GM12878 (cell line): ENCODE results near the gene PFKM. TPM values are rescaled to one million over a fixed set of nuclear protein-coding genes. Genes with fewer than 3 reads are reported as not detected.

ENCODE experiments used
- ATAC-seq: fragments of 200-7000 bp; cut with Tn5 transposase; 3 replicates; pipeline ENCODE4 v1.9.1; 2020; ENCODE audit warnings: mild to moderate bottlenecking, moderate library complexity
- BruUV-seq: library from RNA; stranded (reverse); fragments of 400-500 nt; replicated peaks from 2 replicates; lab custom pipeline; 2021; lab: Mats Ljungman, UMichigan
- CTCF ChIA-PET: fragments of 300-600 bp; sonication (Branson Sonifier 250); formaldehyde crosslinking; extraction: SDS; loops from one replicate; lab custom pipeline; 2021; ENCODE audit warnings: inconsistent platforms; lab: Yijun Ruan, JAX
- POLR2A ChIA-PET: fragments of 350-600 bp; formaldehyde crosslinking; extraction: SDS; loops from one replicate; lab custom pipeline; 2021; ENCODE audit warnings: inconsistent platforms; lab: Charles Lee
- RAD21 ChIA-PET: fragments of 300-600 bp; sonication (Branson Sonifier 250); formaldehyde crosslinking; loops from one replicate; lab custom pipeline; 2023; ENCODE audit warnings: antibody characterized with exemption; ENCODE audit not compliant: unreplicated experiment; lab: Charles Lee
- SMC1A ChIA-PET: fragments of 300-600 bp; sonication (Branson Sonifier 250); formaldehyde crosslinking; loops from one replicate; lab custom pipeline; 2023; ENCODE audit not compliant: unreplicated experiment, uncharacterized antibody; lab: Charles Lee
- DNase-seq: peaks from one replicate; pipeline ENCODE4 v3.0.0-alpha.2; 2011; ENCODE audit warnings: low read depth, low spot score
- FAIRE-seq: peaks from 3 replicates; lab custom pipeline; 2011; peaks lifted over from hg19 to GRCh38; lab: Jason Lieb, UNC
- H2AFZ ChIP-seq: 2 replicates; pipeline ENCODE4 v1.6.0; 2011; ENCODE audit warnings: low read depth, low read length, control low read depth; ENCODE audit not compliant: control insufficient read depth
- H3K27ac ChIP-seq: 2 replicates; pipeline ENCODE4 v1.5.1; 2011; ENCODE audit warnings: control low read depth; ENCODE audit not compliant: control insufficient read depth, insufficient read depth
- H3K27me3 ChIP-seq, 2 experiments: replicated peaks in 1 of 2; 2 replicates each; pipeline versions ENCODE4 v1.6.0 to v1.6.1; 2011; ENCODE audit warnings: low read length in 1 of 2; ENCODE audit not compliant: control insufficient read depth in 2 of 2, insufficient read depth in 2 of 2
- H3K36me3 ChIP-seq, 2 experiments: 2 replicates each; pipeline ENCODE4 v1.5.1; 2011; ENCODE audit warnings: low read length in 1 of 2; ENCODE audit not compliant: control insufficient read depth in 2 of 2, insufficient read depth in 2 of 2
- H3K4me1 ChIP-seq: 2 replicates; pipeline ENCODE4 v1.6.1; 2011; ENCODE audit warnings: mild to moderate bottlenecking, low read length, moderate library complexity, mixed read lengths; ENCODE audit not compliant: control insufficient read depth, insufficient read depth
- H3K4me2 ChIP-seq: 2 replicates; pipeline ENCODE4 v1.6.0; 2011; ENCODE audit warnings: control low read depth; ENCODE audit not compliant: control insufficient read depth, insufficient read depth
- H3K4me3 ChIP-seq: fragments of 200-600 bp; sonication (generic); 2 replicates; pipeline ENCODE4 v1.5.1; 2016
- H3K79me2 ChIP-seq: 2 replicates; pipeline ENCODE4 v1.6.0; 2011; ENCODE audit warnings: low read length; ENCODE audit not compliant: control insufficient read depth, insufficient read depth
- H3K9ac ChIP-seq: 2 replicates; pipeline ENCODE4 v1.8.0; 2011; ENCODE audit warnings: low read length, control low read depth, mixed read lengths; ENCODE audit not compliant: control insufficient read depth, insufficient read depth
- H3K9me3 ChIP-seq: replicated peaks from 3 replicates; pipeline ENCODE4 v1.5.1; 2011; ENCODE audit warnings: mild to moderate bottlenecking, low read length; ENCODE audit not compliant: control insufficient read depth, insufficient read depth
- H4K20me1 ChIP-seq: 2 replicates; pipeline ENCODE4 v1.6.0; 2011; ENCODE audit not compliant: control insufficient read depth, insufficient read depth
- CREB1 ChIP-seq: IDR thresholded peaks from 2 replicates; pipeline ENCODE4 v1.6.1; 2012; ENCODE audit warnings: low read depth, mild to moderate bottlenecking, inconsistent platforms
- FOXM1 ChIP-seq: IDR thresholded peaks from 2 replicates; pipeline ENCODE4 v1.6.1; 2012; ENCODE audit warnings: low read depth, mild to moderate bottlenecking, inconsistent platforms, low read length, moderate library complexity
- IKZF1 ChIP-seq: fragments of 450-650 bp; conservative IDR thresholded peaks from 2 replicates; pipeline ENCODE4 v1.6.1; 2017; ENCODE audit warnings: antibody characterized with exemption, mild to moderate bottlenecking
- POLR2AphosphoS2 ChIP-seq: IDR thresholded peaks from 2 replicates; pipeline ENCODE4 v1.6.1; 2011; ENCODE audit warnings: low read depth, mild to moderate bottlenecking, low read length, improper control_type of control experiment, moderate library complexity
- POLR2AphosphoS5 ChIP-seq: IDR thresholded peaks from 2 replicates; pipeline ENCODE4 v1.6.1; 2011; ENCODE audit warnings: mild to moderate bottlenecking, low read length, inconsistent platforms
- POU2F2 ChIP-seq: IDR thresholded peaks from 3 replicates; pipeline ENCODE4 v1.6.1; 2011; ENCODE audit warnings: low read depth, mild to moderate bottlenecking, low read length, borderline replicate concordance
- RAD51 ChIP-seq: fragments of 450-650 bp; IDR thresholded peaks from 2 replicates; pipeline ENCODE4 v1.6.1; 2016; ENCODE audit warnings: moderate library complexity, mild to moderate bottlenecking, inconsistent platforms
- SPI1 ChIP-seq: IDR thresholded peaks from 2 replicates; pipeline ENCODE4 v1.6.1; 2011; ENCODE audit warnings: low read depth, mild to moderate bottlenecking, low read length, moderate library complexity, borderline replicate concordance; ENCODE audit not compliant: insufficient read depth
- SREBF2 ChIP-seq: IDR thresholded peaks from 2 replicates; pipeline ENCODE4 v1.6.1; 2012; ENCODE audit warnings: mild to moderate bottlenecking, low read length
- WRNIP1 ChIP-seq: IDR thresholded peaks from 2 replicates; pipeline ENCODE4 v1.6.1; 2011; ENCODE audit warnings: low read depth, low read length, improper control_type of control experiment, borderline replicate concordance
- YY1 ChIP-seq: IDR thresholded peaks from 2 replicates; pipeline ENCODE4 v1.6.1; 2011; ENCODE audit warnings: low read depth, mild to moderate bottlenecking, low read length
- ZNF274 ChIP-seq: IDR thresholded peaks from one replicate; pipeline ENCODE4 v1.8.0; 2011; ENCODE audit not compliant: insufficient read length, insufficient read depth
- WGBS: methylation state at CpG from one replicate; pipeline ENCODE4 v1.1.6; 2016; ENCODE audit warnings: low lambda C conversion rate; ENCODE audit not compliant: insufficient replicate concordance, insufficient coverage; ENCODE audit errors: missing lambda C conversion rate; 5-methylcytosine and 5-hydroxymethylcytosine counted together
- in situ Hi-C: fragments of 300-500 bp; cut with MboI; formaldehyde crosslinking; loops from 9 replicates; pipeline ENCODE4 v1.14.3; 2018; ENCODE audit warnings: mixed read lengths
- intact Hi-C: fragments of 100-400 bp; cut with micrococcal nuclease; formaldehyde crosslinking; loops from one replicate; pipeline ENCODE4 v1.14.2; 2022; ENCODE audit not compliant: unreplicated experiment
- polyA plus RNA-seq, 11 experiments: library from polyadenylated mRNA; depleted of rRNA in 4 of 11; unstranded in 6 of 11; stranded (reverse) in 5 of 11; fragments of >200 nt; fragmentation: Nextera tagmentation in 4 of 11; fragmentation: Illumina TruSeq in 1 of 11; extraction: Ambion mirVana in 4 of 11; extraction: Trizol in 1 of 11; gene quantifications; 1 replicate in 1 of 11; 2 replicates in 10 of 11; pipeline versions ENCODE4 v1.2.1 to v1.2.3, GENCODE V29; 2011 to 2016; ENCODE audit warnings: inconsistent platforms in 2 of 11, missing spikeins in 2 of 11, low read depth in 1 of 11
- total RNA-seq, 4 experiments: library from RNA; depleted of rRNA in 3 of 4; stranded (reverse); fragments of >200 nt in 3 of 4; fragmentation: Illumina TruSeq in 1 of 4; extraction: Trizol in 1 of 4; gene quantifications; 2 replicates each; pipeline versions ENCODE4 v1.2.1 to v1.2.3, GENCODE V29; 2013 to 2021
- TF ChIP-seq, protein P1 (sequence below): IDR thresholded peaks from 2 replicates; pipeline ENCODE4 v1.6.1; 2012; ENCODE audit warnings: low read depth, low read length, improper control_type of control experiment
- TF ChIP-seq, protein P2 (sequence below): fragments of 450-650 bp; IDR thresholded peaks from 2 replicates; pipeline ENCODE4 v1.6.1; 2016; ENCODE audit warnings: mild to moderate bottlenecking
- TF ChIP-seq, protein P3 (sequence below): fragments of 450-650 bp; formaldehyde crosslinking; IDR thresholded peaks from 2 replicates; pipeline ENCODE4 v1.5.0; 2022; ENCODE audit warnings: mild to moderate bottlenecking, missing genetic modification characterization
- TF ChIP-seq, protein P4 (sequence below): fragments of 450-650 bp; IDR thresholded peaks from 2 replicates; pipeline ENCODE4 v1.6.1; 2014; ENCODE audit warnings: mild to moderate bottlenecking

PFKM gene
- total and polyA plus RNA-seq, 10 of the 15 experiments (the other 5 are each of a cell fraction or from before 2014, with no cell fraction given): 27.6 to 80.0 (median 55.8) TPM

DNA sequence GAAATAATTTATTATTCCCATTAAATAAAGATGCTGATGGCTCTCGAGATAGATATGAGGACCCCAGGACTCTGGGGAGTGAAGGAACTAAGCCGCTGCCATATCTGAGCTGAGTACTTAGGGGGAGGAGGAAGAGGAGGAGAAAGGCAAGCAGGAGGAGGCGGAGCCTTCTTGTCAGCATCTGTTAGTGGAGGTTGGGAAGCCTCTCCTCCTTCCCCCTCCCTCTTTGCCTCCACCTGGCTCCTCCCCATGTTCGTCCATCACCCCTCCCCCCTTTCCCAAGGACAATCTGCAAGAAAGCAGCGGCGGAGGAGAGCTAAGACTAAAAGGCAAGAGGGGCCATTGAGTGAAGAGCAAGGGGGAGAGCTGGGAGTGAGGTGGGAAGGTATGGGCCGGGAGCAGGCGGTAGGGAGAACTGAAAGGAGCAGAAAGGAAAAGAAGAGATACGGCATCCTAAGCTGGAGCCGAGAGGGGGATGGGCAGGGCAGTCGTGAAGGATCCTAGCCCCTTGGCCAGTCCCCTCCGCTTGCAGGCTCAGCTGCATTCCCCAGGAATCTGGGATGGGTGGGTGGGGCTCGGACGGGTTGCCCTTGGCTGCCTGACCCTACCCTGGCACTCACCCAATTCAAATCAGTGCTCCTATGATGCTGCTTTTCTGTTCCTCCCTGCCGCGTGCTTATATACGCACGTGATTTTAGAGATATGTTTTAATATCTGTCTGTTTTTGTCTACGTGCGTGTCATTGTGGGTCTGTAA lies at the start of gene PFKM (continued):
- peak; percentile 37; the same call in 1 of the 2 replicates for TF ChIP-seq SPI1
- TF ChIP-seq CREB1: 0 out of 2 replicates have a peak, but pooled peaks have one; percentile 4
- peak; percentile 61; the same call in 1 of the 2 replicates for TF ChIP-seq POLR2AphosphoS5
- peak; percentile 68; the same call in 1 of the 2 replicates for TF ChIP-seq IKZF1
- TF ChIP-seq WRNIP1: 0 out of 2 replicates have a peak, but pooled peaks have one; percentile 52
- TF ChIP-seq, protein P1, sequence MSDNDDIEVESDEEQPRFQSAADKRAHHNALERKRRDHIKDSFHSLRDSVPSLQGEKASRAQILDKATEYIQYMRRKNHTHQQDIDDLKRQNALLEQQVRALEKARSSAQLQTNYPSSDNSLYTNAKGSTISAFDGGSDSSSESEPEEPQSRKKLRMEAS: 0 out of 2 replicates have a peak, but pooled peaks have one; percentile 7
- peak; percentile 41; the same call in 1 of the 2 replicates for TF ChIP-seq POLR2AphosphoS2
- 0 out of 2 replicates have a peak, but pooled peaks have one; percentile 44 for TF ChIP-seq YY1
- TF ChIP-seq, protein P2, sequence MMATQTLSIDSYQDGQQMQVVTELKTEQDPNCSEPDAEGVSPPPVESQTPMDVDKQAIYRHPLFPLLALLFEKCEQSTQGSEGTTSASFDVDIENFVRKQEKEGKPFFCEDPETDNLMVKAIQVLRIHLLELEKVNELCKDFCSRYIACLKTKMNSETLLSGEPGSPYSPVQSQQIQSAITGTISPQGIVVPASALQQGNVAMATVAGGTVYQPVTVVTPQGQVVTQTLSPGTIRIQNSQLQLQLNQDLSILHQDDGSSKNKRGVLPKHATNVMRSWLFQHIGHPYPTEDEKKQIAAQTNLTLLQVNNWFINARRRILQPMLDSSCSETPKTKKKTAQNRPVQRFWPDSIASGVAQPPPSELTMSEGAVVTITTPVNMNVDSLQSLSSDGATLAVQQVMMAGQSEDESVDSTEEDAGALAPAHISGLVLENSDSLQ: no peak; the same call in 1 of the 2 replicates
- TF ChIP-seq RAD51: peak; percentile 50; the same call in 1 of the 2 replicates

DNA sequence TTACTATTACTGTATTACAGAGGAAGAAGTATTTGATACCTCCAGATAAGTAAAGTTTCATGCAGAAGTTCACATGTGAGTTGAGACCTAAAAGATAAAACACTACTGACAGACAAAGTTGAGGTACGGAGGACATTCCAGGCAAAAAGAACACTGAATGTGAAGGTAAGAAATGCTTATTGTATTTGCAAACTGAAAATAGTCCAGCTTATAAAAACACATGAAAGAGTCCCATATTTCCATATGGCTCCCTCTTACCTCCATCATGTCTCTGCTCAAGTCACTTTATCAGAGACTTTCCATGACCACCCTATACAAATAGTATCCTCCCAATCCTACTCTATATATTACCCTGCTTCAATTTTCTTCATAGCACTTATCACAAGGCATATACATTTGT lies 49.1 kb upstream of the PFKM start:
- FAIRE-seq: no peak
- no peaks in the 10 kb centered on the region for H4K20me1 ChIP-seq
- H3K4me1 ChIP-seq: no peaks in the 10 kb centered on the region
- H3K9ac ChIP-seq: no peak overlapping the region
- ChIA-PET RAD21 (interaction anchor here (0.6 kb wide), 1 partner anchor 1442 kb away, joined by 3 read pairs; no protein-coding TSS in a partner anchor), CTCF (interaction anchor here (1.0 kb wide), 1 partner anchor 548 kb away, joined by 3 read pairs; no protein-coding TSS in a partner anchor), SMC1A (interaction anchor here (0.6 to 1.1 kb wide), 4 partner anchors 10 to 79 kb away, joined by 3 to 4 read pairs (median 3); no protein-coding TSS in a partner anchor), POLR2A (no interaction called here)
- H3K4me2 ChIP-seq: no peak overlapping the region
- no peak overlapping the region for H3K4me3 ChIP-seq
- no peak for DNase-seq
- no TSS peak for BruUV-seq
- intact Hi-C loops (no loop called here), in situ Hi-C loops (no loop called here)
- H3K27me3 ChIP-seq: no peaks in the 10 kb centered on the region
- H3K36me3 ChIP-seq: peaks cover 0 to 36% of the 10 kb centered on the region in 2 experiments
- H3K27ac ChIP-seq: no peak overlapping the region
- ATAC-seq: no peak
- no peak overlapping the region for H2AFZ ChIP-seq
- 95% methylated on average over 1 of the region's 1 CpG for WGBS
- H3K79me2 ChIP-seq: no peaks in the 10 kb centered on the region
- no peaks in the 10 kb centered on the region for H3K9me3 ChIP-seq
- TF ChIP-seq ZNF274 (no peak), SREBF2 (no peak), POLR2AphosphoS2 (no peak), FOXM1 (no peak), POU2F2 (no peak)
- TF ChIP-seq, protein P3, sequence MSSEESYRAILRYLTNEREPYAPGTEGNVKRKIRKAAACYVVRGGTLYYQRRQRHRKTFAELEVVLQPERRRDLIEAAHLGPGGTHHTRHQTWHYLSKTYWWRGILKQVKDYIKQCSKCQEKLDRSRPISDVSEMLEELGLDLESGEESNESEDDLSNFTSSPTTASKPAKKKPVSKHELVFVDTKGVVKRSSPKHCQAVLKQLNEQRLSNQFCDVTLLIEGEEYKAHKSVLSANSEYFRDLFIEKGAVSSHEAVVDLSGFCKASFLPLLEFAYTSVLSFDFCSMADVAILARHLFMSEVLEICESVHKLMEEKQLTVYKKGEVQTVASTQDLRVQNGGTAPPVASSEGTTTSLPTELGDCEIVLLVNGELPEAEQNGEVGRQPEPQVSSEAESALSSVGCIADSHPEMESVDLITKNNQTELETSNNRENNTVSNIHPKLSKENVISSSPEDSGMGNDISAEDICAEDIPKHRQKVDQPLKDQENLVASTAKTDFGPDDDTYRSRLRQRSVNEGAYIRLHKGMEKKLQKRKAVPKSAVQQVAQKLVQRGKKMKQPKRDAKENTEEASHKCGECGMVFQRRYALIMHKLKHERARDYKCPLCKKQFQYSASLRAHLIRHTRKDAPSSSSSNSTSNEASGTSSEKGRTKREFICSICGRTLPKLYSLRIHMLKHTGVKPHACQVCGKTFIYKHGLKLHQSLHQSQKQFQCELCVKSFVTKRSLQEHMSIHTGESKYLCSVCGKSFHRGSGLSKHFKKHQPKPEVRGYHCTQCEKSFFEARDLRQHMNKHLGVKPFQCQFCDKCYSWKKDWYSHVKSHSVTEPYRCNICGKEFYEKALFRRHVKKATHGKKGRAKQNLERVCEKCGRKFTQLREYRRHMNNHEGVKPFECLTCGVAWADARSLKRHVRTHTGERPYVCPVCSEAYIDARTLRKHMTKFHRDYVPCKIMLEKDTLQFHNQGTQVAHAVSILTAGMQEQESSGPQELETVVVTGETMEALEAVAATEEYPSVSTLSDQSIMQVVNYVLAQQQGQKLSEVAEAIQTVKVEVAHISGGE (CRISPR knock-in tag): no peak
- TF ChIP-seq, protein P4, sequence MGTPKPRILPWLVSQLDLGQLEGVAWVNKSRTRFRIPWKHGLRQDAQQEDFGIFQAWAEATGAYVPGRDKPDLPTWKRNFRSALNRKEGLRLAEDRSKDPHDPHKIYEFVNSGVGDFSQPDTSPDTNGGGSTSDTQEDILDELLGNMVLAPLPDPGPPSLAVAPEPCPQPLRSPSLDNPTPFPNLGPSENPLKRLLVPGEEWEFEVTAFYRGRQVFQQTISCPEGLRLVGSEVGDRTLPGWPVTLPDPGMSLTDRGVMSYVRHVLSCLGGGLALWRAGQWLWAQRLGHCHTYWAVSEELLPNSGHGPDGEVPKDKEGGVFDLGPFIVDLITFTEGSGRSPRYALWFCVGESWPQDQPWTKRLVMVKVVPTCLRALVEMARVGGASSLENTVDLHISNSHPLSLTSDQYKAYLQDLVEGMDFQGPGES: no peak
